ENCODE results near the gene MAP1LC3B2. TPM values are rescaled to one million over a fixed set of nuclear protein-coding genes. Genes with fewer than 3 reads are reported as not detected.

Gene MAP1LC3B2
- total RNA-seq, 1 donor = 1.1 TPM

GRCh38 chr12:116558280-116559161 is 660 bp upstream of the MAP1LC3B2 start:
- H4K20me1 ChIP-seq (ENCODE audit: insufficient read depth, low read length) = no peaks in the 10 kb centered on the region
- no peak overlapping the region for H3K4me3 ChIP-seq (ENCODE audit: insufficient read depth, low read length)
- H3K36me3 ChIP-seq (ENCODE audit: insufficient read depth, low read length) = no peaks in the 10 kb centered on the region
- no peak overlapping the region for H3K4me2 ChIP-seq (ENCODE audit: insufficient read depth, low read length)
- H3K79me2 ChIP-seq (ENCODE audit: insufficient read depth, low read length) = no peaks in the 10 kb centered on the region
- H3K9me3 ChIP-seq (ENCODE audit: low read depth, low read length) = no peaks in the 10 kb centered on the region
- peak overlapping the region; percentile 69 for H3K27ac ChIP-seq (ENCODE audit: low read depth, low read length)
- H3K27me3 ChIP-seq (ENCODE audit: insufficient read depth, low read length) = no peaks in the 10 kb centered on the region
- TF ChIP-seq CTCF (IDR thresholded peaks at IDR 0.05; ENCODE audit: extremely low read depth, low read depth, low read length) = no peak
- H3K4me1 ChIP-seq (ENCODE audit: insufficient read depth, low read length) = peaks cover 18% of the 10 kb centered on the region
- peak overlapping the region; percentile 91 for H2AFZ ChIP-seq (ENCODE audit: low read length)
- no peak for DNase-seq (ENCODE audit: insufficient read length, low spot score, missing footprints)

- H3K4me2 ChIP-seq (ENCODE audit: insufficient read depth, low read length) = no peak overlapping the region
- no peak for TF ChIP-seq CTCF (IDR thresholded peaks at IDR 0.05; ENCODE audit: extremely low read depth, low read depth, low read length)
- H3K36me3 ChIP-seq (ENCODE audit: insufficient read depth, low read length) = no peaks in the 10 kb centered on the region
- H3K79me2 ChIP-seq (ENCODE audit: insufficient read depth, low read length) = no peaks in the 10 kb centered on the region
- no peaks in the 10 kb centered on the region for H3K27me3 ChIP-seq (ENCODE audit: insufficient read depth, low read length)
- no peak overlapping the region for H2AFZ ChIP-seq (ENCODE audit: low read length)
- H3K27ac ChIP-seq (ENCODE audit: low read depth, low read length) = no peak overlapping the region
- no peaks in the 10 kb centered on the region for H4K20me1 ChIP-seq (ENCODE audit: insufficient read depth, low read length)
- no peaks in the 10 kb centered on the region for H3K9me3 ChIP-seq (ENCODE audit: low read depth, low read length)
- H3K4me3 ChIP-seq (ENCODE audit: insufficient read depth, low read length) = no peak overlapping the region
- no peak for DNase-seq (ENCODE audit: insufficient read length, low spot score, missing footprints)
- H3K4me1 ChIP-seq (ENCODE audit: insufficient read depth, low read length) = peaks cover 18% of the 10 kb centered on the region
These were observed 2.1 kb downstream of the MAP1LC3B2 start for GRCh38 chr12:116561181-116561821.

- DNase-seq (ENCODE audit: insufficient read length, low spot score, missing footprints) = no peak
- Histone ChIP-seq H3K27me3 (ENCODE audit: insufficient read depth, low read length) (no peaks in the 10 kb centered on the region), H4K20me1 (ENCODE audit: insufficient read depth, low read length) (no peaks in the 10 kb centered on the region), H3K9me3 (ENCODE audit: low read depth, low read length) (no peaks in the 10 kb centered on the region), H3K36me3 (ENCODE audit: insufficient read depth, low read length) (no peaks in the 10 kb centered on the region), H3K4me3 (ENCODE audit: insufficient read depth, low read length) (no peak overlapping the region), H3K79me2 (ENCODE audit: insufficient read depth, low read length) (no peaks in the 10 kb centered on the region), H3K27ac (ENCODE audit: low read depth, low read length) (no peak overlapping the region), H3K4me2 (ENCODE audit: insufficient read depth, low read length) (no peak overlapping the region), H2AFZ (ENCODE audit: low read length) (no peak overlapping the region), H3K4me1 (ENCODE audit: insufficient read depth, low read length) (peaks cover 16% of the 10 kb centered on the region)
- no peak for TF ChIP-seq CTCF (IDR thresholded peaks at IDR 0.05; ENCODE audit: extremely low read depth, low read depth, low read length)
These were observed 2.9 kb downstream of the MAP1LC3B2 start for GRCh38 chr12:116562090-116562489.

GRCh38 chr12:116563262-116563661 is 4.1 kb downstream of the MAP1LC3B2 start:
- TF ChIP-seq CTCF (IDR thresholded peaks at IDR 0.05; ENCODE audit: extremely low read depth, low read depth, low read length) = no peak
- no peak for DNase-seq (ENCODE audit: insufficient read length, low spot score, missing footprints)
- Histone ChIP-seq H4K20me1 (ENCODE audit: insufficient read depth, low read length) (no peaks in the 10 kb centered on the region), H2AFZ (ENCODE audit: low read length) (no peak overlapping the region), H3K4me1 (ENCODE audit: insufficient read depth, low read length) (peaks cover 11% of the 10 kb centered on the region), H3K36me3 (ENCODE audit: insufficient read depth, low read length) (no peaks in the 10 kb centered on the region), H3K27ac (ENCODE audit: low read depth, low read length) (no peak overlapping the region), H3K4me2 (ENCODE audit: insufficient read depth, low read length) (no peak overlapping the region), H3K4me3 (ENCODE audit: insufficient read depth, low read length) (no peak overlapping the region), H3K9me3 (ENCODE audit: low read depth, low read length) (no peaks in the 10 kb centered on the region), H3K27me3 (ENCODE audit: insufficient read depth, low read length) (no peaks in the 10 kb centered on the region), H3K79me2 (ENCODE audit: insufficient read depth, low read length) (no peaks in the 10 kb centered on the region)
